Measurements from ENCODE around the gene GGA1.
"Not testable (repeated sequence)": the region's sequence is repeated elsewhere in the genome, so short reads cannot be mapped to it uniquely, and the experiment has no call there.

DNA sequence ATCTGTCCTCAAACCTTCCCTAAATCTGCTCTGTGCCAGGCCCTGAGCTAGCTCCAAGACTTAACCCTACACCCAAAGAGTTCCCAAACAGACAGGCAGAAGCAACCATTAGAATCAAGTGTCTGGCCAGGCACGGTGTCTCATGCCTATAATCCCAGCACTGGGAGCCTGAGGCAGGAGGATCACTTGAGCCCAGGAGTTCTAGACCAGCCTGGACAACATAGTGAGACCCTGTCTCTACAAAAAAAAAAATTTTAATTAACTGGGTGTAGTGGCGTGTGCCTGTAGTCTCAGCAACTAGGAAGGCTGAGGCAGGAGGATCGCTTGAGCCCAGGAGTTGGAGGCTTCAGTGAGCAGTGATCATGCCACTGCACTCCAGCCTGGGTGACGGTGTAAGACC lies 47.9 kb downstream of the GGA1 start:
- TF ChIP-seq POLR2A (IDR thresholded peaks at IDR 0.05; ENCODE audit: low read depth, low read length); POLR2AphosphoS5 (IDR thresholded peaks at IDR 0.05; ENCODE audit: low read depth, low read length); TAF1 (IDR thresholded peaks at IDR 0.05; ENCODE audit: borderline replicate concordance, low read depth, low read length): not testable (repeated sequence)
